C1 segment of cervical spinal cord (tissue), 14 donors: ENCODE results near the gene TIMM44.

Experiments used
- DNase-seq, 14 donors: peaks; one replicate each; lab custom pipeline; 2025; lab: John Stamatoyannopoulos, UW

TIMM44 gene, protein sequence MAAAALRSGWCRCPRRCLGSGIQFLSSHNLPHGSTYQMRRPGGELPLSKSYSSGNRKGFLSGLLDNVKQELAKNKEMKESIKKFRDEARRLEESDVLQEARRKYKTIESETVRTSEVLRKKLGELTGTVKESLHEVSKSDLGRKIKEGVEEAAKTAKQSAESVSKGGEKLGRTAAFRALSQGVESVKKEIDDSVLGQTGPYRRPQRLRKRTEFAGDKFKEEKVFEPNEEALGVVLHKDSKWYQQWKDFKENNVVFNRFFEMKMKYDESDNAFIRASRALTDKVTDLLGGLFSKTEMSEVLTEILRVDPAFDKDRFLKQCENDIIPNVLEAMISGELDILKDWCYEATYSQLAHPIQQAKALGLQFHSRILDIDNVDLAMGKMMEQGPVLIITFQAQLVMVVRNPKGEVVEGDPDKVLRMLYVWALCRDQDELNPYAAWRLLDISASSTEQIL

DNA sequence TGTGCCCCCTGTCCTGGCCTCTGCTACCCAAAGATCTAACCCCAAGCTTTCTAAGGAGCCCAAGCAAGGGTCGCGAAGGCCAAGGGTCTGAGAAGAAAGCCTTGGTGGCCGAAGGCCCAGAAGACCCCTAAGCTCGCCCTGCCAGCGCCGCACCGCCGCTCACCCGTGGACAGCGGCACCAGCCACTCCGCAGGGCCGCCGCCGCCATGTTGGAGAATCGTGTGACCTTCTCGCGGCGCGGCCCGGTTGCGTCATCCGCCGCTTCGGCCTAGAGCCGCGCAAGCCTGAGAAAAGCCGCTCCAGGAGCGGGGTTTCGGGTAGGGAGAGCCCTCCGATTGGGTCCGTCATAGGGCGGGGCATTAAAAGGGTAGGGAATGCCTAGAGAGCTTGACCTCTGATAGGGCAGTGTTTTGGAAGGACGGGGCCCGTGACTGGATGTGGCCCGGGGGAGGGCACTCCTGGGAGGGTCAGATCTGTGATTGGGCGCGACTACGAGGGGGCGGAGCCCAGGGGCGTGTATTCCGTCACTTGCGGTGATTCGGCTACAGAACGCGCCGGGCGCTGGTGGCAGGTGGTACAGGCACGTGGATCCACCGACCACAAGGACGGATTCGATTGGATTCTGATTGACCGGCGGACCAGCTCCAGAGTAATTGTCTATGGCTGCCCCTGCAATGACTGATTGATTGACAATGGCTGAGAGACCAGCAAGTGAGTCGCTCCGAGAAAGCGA lies at the start of gene TIMM44:
TIMM44 (minus strand) TSS at position 223 of the 733 bp plus-strand sequence; CDS start at position 208, 15 bp downstream.
- peak; percentile 82 to 100 (median 97) for DNase-seq

DNA sequence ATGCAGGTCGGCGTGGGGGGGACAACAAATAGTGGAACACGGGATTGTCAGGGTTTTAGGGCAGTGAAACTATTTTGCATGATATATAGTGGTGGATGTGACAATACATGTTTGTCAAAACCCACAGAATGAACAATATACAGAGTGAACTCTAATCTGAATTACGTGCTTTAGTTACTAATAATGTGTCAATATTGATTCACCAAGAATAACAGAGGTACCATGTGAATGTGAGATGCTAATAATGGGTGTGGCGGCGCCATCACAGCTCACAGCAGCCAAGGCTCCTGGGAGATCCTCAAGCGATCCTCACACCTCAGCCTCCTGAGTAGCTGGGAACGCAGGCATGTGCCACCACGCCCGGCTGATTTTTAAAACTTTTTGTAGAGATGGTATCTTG lies 49.1 kb upstream of the TIMM44 start:
- no peak for DNase-seq

DNA sequence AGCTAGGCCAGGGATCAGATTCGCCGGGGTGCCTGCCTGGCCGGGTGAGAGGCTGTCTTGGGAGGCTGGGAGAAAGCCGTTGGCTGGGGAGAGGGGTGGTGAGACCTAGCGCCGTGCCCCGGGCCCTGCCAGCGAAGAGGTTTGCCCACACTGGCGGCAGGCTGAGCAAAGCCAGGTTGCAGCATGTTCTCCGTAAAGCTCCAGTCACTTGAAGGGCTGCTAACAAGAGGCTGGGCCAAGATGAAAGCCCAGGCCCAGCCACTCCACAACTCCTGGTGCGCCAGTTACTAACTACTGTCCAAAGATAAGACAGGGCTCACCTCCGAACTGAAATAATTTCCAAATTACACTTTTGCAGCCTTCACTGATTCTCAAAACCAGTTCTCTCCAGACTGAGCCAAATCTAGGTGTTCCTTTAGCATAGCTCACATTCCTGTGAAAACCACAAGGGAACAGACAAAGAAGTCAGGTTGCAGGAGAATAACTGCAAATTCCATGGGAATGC lies 45.7 kb upstream of the TIMM44 start:
- no peak for DNase-seq

DNA sequence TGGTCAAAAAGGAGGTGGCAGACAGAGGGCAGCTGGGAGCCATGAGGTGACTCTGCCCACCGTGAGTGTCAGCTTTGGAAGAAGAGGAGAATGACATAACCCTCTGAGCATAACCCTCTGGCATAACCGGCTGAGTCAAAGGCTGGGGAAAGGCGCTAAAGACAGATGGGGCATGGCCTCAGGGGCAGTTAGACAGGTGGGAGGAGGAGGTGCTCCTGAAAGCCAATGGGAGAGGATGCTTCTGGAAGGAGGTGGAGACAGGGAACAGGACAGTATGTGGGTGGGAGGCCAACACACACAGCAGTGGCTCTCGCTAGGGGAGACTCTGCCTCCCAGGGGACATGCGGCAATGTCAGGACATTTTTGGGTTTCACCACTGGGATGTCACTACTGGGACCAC lies 44.8 kb upstream of the TIMM44 start:
- peak in 1 of 14 donors; percentile 12 for DNase-seq

DNA sequence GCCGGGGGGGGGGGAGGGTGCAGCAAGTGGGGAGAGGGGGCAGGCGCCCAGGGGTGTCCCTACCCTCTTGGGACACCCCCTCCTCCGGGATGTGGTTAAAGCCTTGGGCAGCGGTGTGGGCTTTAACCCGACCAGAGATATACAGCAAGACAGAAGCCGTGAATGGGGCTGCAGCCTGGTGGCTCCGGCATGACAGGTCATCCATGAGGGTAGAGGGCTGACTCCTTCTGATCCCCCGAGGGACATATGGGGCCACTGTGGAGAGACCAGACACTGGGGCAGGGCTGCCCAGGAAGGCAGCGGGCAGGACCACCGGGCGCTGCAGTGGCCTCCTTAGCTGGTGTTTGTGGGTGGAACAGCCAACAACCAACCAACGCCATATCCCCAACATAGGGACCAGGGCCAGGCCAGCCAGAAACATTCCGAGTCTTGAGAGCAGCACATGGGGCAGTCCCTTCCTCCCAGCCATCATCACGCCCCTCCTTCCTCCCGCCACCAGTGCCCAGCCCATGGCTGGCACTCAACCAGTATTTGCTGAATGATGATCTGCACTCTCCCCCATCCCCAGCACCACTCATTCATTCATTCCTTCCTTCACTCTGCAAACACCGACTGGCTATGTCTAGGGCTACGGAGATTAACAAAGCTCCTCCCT lies 43.8 kb upstream of the TIMM44 start:
- DNase-seq: peak in 1 of 14 donors; percentile 15

DNA sequence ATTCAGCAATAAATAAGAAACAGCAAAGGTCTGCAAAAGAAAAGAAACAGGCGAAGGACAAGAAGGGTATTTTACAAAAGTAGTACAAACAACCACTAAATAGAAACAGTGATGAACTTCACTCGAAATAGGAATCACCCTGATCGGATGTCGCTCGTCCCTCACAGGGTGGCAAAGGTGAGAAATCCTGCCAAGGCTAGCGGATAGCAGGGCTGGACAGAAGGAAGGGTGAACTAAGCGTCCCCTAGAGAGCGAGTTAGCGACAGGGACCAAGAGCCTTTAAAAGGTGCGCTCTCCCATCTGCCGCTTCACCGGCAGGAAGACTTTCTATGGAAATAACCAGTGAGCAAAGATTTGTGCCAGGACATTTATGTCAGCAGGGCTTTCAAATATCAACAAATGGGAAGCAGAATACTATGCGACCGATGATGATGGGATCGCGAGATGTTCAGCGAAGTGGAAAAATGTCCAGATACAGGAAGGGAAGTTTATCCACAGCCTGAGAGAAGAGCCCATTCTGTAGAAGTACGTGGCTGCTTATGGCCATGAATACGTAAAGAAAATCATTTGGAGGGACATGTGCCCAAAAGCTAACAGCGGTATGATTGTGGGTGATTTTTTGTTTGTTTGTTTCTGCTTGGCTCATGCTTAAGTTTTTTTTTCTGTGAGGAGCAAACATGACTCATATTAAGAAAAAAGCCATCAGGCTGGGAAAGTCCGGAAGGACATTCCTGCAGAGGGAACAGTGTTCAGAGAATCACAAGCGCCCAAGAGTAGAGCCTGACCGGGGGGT lies 43.1 kb upstream of the TIMM44 start:
- peak in 1 of 14 donors; percentile 54 for DNase-seq

DNA sequence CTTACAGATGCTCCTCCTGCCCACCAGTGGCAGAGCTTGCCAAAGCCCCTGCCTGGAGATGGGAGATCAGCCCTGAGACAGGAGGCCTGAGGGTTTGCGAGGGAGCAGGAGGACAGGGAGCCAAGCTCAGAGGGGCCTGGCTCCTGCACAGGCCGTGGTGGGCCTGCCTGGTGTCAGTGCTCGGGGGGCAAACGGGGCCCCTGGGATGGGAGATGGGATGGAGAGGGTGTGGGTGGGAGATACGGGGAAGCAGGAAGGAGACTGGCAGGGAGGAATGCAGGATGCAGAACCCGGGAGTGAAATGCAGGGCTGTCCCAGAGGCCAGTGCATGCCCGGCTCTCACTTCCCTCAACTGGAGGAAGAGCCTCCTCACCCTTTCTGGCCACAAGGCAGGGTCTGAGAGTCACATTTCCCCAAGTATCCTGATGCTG lies 42.0 kb upstream of the TIMM44 start:
- no peak for DNase-seq

DNA sequence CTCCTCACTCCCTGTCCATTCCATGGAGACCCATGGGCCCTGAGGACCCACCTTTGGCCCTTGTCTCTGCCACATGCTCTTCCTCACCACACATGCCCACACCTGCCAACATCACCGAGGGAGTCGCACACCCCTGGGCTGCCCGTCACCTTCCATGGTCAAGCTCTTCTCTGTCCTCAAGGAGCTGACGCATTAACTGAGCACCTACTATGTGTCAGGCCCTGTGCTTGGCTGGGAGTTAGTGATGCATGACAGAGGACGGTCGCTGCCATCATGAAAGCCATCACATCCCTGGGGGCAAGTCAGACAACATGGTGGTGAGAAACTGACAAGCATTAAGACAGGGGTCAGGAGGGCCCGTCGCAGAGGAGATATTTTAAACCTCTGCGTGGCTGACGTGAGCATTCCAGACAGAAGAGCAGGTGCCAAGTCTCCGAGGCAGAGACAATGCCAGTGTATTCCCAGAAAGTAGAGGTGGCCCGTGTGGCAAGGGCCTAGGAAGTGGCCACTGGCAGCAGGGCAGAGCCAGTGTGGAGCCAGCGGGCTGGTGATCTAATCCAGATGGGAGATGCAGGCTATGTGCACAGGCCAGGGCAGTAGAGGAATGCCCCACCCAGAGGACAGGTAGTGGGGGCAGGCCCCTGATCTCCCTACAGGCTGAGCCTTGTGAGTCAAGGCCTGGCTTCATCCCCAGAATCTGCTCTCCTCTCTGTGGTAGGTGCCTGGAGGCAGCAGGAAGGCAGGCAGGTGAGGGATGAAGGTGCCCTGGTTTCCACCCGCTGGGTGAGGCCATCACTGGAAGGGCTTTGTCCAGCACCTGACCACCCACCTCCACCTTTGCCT lies 40.8 kb upstream of the TIMM44 start:
- peak in 1 of 14 donors; percentile 17 for DNase-seq

DNA sequence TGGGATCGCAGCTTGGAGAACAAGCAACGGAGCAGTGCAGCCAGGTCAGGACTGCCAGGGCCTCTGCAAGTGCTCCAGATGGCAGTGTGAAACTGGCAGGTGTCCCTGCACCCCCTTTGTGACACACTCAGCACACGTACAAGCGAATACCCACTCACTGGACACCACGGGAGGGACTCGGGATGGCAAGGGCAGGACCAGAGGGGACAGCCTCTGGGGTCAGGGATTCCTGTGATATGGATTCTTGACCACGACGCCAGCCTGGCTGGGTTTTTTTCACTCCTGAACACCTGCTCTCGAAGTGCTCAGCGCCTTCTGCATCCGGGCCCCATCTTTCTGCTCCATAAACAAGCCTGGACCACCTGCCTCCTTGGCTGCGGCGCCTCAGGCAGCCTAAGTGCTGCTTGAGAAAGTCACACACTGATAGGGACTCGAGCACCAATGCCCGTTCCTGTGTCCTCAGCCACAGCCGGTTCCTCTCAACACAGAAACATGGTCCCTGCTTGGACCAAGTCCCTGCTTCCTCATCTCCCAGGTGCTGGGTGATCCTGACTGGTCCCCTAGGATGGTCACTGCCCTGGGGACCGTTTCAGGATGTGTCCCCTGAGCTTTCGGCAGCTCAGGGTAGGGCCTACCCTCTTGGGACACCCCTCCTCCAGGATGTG lies 40.0 kb upstream of the TIMM44 start:
- DNase-seq: peak in 1 of 14 donors; percentile 90

DNA sequence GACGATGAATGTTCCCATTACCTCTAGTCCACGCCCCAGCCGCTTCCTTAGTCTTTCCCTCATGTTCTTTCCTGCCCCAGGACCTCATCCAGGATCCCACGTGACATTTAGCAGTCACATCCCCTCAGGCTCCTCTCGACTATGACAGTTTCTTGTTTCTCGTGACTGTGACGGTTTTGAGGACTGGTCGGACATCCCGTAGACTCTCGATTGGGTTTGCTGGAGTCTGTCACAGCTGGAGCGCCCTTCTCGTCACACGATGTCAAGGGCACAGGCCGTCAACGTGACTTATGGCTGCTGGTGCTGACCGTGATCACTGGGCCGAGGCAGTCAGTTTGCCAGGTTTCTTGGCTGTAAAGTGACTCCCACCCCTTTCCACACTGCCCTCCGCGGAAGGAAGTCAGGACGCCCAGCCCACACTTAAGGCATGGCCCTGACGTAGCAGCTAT lies 39.2 kb upstream of the TIMM44 start:
- no peak for DNase-seq

DNA sequence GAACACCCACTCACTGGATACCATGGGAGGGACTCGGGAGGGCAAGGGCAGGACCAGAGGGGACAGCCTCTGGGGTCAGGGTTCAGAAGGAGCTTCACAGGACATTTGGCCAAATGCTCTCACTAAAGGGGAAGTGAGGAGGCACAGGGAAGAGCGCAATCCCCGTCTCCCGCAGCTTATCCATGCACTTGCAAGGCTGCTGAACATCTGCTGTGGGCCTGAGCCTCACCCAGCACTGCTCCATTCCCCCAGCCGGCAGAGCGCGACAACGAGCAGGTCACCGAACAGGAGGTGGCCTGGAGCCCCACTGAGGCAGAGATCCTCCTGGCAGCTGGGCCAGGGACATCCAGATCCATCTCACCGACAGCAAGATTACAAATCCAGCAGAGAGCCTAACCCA lies 38.6 kb upstream of the TIMM44 start:
- peak in 1 of 14 donors; percentile 38 for DNase-seq

DNA sequence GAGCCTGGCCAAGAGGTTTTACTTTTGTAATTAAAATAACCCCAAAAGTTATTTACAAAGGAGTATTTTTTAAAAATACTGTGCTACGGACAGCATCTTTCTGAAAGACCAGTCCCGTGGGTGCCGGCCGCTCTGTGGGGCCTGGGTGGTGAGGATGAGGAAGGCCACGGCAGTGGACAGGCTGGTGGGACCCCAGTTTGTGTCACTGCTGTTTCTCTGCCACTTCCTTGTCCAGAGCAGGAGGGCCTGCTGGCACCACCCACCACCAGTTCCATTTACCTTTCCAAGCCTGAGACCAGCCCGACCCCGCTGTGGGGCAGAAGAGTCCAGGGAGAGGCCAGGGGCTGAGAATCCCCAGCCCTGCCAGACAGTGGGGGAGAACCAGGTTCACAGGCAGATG lies 38.2 kb upstream of the TIMM44 start:
- DNase-seq: no peak

DNA sequence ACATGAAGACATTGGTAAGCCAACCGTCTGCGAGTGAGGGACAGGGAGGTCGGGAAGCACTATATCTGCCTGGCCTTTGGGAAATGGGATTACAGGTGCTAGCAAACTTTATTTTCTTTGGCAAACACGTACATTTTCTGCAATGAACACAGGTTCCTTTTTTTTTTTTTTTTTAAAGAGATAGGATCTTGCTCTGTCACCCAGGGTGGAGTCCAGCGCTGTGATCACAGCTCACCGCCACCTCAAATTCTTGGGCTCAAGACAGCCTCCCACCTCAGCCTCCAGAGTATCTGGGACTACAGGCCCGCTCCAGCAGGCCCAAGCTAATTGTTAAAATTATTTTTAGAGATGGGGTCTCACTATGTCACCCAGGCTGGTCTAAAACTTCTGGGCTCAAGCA lies 37.7 kb upstream of the TIMM44 start:
- no peak for DNase-seq

DNA sequence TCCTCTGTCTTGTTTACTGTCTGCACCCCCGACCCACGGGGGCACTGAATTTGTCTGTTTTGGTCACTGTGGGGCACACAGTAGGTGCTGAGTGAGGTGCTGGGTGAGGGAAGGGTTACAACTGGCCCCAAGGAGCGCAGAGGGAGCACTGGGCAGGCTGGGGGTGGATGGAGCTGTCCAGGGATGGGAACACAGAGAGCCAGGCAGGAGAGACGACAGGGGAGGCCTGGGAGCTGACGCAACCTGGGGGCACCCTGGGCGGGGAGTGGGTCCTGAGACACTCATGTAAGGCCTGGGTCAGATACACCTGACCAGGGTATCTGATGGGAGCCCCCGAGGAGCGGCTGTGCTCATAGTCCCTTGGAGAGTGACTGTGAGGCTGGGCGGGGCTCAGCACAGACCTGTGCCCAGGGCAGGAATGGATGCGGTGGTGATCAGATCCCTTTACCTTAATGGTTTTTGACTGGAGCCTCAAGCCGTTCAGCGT lies 37.2 kb upstream of the TIMM44 start:
- DNase-seq: no peak

DNA sequence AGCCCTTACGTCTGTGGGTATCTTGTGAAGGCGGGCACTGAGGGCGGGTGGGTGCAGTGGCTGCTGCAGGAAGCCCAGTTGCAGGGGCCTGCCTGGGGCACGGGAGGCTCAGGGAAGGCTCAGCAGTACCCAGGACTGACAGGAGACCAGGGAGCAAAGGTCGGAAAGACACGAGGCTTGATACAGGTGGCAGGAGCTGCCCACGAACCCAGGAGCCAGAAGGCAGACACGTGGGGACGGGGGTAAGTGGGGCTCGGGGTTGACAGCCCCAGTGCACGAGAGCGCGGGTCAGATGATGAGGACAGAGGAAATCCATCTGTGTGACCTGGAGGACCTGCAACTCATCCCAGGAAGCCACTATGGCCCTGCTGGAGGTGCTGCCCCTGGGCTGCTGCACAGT lies 36.7 kb upstream of the TIMM44 start:
- no peak for DNase-seq

DNA sequence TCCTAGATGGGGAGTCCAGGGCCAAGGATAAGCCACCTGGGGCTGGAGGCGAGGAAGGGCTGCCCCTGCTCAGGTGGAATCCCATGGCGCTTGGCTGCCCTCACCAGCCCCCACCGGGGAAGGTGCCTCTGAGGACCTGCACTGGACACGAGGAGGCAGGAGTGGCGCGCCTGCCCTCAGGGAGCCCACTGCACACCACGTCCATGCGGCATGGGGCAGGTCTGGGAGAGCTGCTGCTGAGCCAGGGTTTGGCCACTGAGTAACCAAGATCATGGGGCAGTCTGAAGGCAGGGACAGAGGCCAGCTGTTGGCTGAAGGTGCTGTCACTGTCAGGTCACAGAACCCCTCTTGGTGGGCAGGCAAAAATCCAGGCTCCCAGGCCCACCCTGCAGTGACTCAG lies 36.1 kb upstream of the TIMM44 start:
- DNase-seq: no peak

DNA sequence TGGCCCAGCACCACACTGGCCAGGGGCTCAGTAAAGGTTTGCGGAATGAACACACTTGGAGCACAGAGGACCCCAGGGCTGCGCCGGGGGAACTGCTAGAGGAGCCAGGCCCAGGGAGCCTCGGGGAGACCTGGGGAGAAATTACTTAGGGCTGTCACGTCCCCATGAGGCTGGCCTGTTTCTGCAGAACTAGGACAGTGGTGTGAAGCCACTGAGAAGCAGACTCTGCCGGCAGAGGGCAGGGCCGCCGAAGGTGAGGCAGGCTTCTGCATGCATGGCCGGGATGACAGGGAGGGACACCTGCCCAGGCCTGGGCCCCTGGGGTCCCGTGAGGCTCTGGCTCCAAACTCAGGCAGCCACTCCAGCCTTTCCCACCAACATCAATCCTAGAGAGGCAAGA lies 35.5 kb upstream of the TIMM44 start:
- peak in 1 of 14 donors; percentile 21 for DNase-seq

DNA sequence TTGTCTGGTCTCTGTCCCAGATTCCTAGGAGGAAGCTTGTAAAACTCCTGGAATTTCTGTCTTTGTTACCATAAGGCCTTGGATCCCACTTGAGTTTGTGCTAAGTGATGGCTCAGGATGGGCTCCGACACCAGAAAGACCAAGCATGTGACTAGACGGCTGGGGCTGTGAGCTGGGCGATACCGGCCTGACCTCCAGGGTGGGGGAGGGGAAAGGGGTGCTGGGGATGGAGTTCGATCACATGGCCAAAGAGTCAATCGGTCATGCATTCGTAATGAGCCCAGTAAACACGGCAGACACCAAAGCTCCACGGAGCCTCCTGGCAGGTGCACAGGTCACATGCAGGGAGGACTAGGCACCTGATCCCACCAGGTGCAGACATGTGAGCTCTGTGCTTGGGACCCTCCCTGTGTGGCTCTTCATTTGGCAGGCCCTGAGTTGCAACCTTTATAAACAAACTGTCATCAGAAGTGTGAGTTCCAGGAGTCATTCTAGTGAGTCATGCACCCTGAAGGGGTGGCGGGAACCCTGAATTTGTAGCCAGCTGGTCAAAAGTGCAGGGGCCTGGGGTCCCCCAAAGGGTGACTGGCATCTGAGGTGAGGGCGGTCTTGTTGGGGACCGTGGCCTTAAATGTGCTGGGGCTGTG lies 34.8 kb upstream of the TIMM44 start:
- no peak for DNase-seq

DNA sequence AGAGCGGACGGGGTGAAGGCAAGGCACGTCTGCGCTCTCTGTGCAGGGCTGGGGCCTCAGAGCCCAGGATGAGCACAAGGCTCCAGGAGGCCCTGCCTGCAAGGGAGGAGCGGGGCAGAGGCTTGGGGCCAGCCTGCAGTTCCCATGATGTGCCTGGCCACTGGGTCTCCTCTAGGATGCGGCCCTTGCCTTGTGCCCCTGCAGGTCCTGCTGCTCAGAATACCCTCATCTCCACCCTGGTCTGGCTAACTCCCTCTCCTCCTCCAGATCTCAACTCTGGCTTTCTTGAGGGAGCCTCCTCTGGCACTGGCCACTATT lies 34.2 kb upstream of the TIMM44 start:
- no peak for DNase-seq
